ENCODE data around the gene C17orf50. TPM values are rescaled to one million over a fixed set of nuclear protein-coding genes. Genes with fewer than 3 reads are reported as not detected.

Gene C17orf50
- total RNA-seq, 3 donors from 2014 or later: not detected

DNA sequence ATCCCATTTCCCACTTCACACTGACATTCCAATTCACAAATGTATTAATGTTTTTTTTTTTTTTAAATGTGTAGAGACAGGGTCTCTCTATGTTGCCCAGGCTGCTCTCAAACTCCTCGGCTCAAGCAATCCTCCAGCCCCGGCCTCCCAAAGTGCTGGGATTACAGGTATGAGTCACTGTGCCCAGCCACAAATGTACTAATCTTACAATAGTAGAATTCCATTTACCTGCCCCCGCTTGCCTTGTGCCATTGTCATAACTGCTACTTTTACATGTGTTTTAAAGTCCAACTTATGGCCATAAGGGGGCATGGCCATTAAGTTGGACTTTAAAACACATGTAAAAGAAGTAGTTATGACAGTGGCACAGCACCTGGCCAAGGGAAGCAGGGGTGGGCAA is 30.2 kb downstream of the C17orf50 start:
- no peak for TF ChIP-seq POLR2AphosphoS5 (IDR thresholded peaks at IDR 0.05)
- no peak for TF ChIP-seq POLR2A (IDR thresholded peaks at IDR 0.05)
- TF ChIP-seq, protein P1, sequence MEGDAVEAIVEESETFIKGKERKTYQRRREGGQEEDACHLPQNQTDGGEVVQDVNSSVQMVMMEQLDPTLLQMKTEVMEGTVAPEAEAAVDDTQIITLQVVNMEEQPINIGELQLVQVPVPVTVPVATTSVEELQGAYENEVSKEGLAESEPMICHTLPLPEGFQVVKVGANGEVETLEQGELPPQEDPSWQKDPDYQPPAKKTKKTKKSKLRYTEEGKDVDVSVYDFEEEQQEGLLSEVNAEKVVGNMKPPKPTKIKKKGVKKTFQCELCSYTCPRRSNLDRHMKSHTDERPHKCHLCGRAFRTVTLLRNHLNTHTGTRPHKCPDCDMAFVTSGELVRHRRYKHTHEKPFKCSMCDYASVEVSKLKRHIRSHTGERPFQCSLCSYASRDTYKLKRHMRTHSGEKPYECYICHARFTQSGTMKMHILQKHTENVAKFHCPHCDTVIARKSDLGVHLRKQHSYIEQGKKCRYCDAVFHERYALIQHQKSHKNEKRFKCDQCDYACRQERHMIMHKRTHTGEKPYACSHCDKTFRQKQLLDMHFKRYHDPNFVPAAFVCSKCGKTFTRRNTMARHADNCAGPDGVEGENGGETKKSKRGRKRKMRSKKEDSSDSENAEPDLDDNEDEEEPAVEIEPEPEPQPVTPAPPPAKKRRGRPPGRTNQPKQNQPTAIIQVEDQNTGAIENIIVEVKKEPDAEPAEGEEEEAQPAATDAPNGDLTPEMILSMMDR (IDR thresholded peaks at IDR 0.05): no peak
- Histone ChIP-seq H3K36me3 (no peaks in the 10 kb centered on the region), H3K9me3 (no peaks in the 10 kb centered on the region), H3K27me3 (peaks cover 0 to 7% of the 10 kb centered on the region in 2 donors), H3K27ac (no peak overlapping the region), H3K4me3 (no peak overlapping the region), H3K4me1 (peaks cover 0 to 6% of the 10 kb centered on the region in 2 donors)
- no peak for DNase-seq (ENCODE audit: low spot score in 2 of 2)
- intact Hi-C loops (cut with DNase I; ENCODE audit: low total_unique reads): no loop called here

DNA sequence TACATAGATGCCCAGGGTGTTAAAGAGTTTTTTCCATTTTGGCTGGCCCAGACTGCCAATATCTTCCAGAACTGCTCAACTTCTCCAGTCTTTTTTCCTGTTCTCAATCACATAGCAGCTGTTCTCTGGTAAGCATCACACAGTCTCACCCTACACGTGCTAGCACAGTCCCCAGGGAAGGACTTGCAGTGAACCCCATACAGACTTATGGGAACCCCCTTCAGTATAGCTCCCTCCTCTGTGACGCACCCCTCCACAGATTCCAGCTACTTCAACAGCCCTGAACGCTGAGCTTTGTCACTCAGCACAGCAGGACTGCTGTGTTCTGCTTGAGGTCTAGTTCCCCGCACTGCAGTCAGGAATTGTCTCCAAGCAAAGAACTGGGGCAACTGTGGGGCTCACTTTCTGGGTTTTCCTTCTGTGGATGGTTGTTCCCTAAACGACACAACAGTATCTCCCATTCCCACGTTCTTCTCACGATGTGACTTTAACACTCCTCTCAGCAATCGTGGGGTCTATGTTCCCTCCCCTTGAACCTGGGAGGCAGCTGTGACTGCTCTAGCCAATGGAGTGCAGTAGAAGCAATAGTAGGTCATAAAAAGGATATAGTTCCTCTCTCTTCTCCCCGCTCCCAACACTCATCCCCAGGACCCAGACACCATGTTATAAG is 31.1 kb downstream of the C17orf50 start:
- no peaks in the 10 kb centered on the region for H3K36me3 ChIP-seq
- no peak for DNase-seq (ENCODE audit: low spot score in 2 of 2)
- peaks cover 0 to 7% of the 10 kb centered on the region in 2 donors for H3K27me3 ChIP-seq
- H3K9me3 ChIP-seq: no peaks in the 10 kb centered on the region
- TF ChIP-seq POLR2A (IDR thresholded peaks at IDR 0.05) (no peak), POLR2AphosphoS5 (IDR thresholded peaks at IDR 0.05) (no peak)
- TF ChIP-seq, protein P1 (IDR thresholded peaks at IDR 0.05): no peak
- H3K4me1 ChIP-seq: peaks cover 0 to 6% of the 10 kb centered on the region in 2 donors
- H3K27ac ChIP-seq: no peak overlapping the region
- intact Hi-C loops (cut with DNase I; ENCODE audit: low total_unique reads): no loop called here
- H3K4me3 ChIP-seq: no peak overlapping the region

DNA sequence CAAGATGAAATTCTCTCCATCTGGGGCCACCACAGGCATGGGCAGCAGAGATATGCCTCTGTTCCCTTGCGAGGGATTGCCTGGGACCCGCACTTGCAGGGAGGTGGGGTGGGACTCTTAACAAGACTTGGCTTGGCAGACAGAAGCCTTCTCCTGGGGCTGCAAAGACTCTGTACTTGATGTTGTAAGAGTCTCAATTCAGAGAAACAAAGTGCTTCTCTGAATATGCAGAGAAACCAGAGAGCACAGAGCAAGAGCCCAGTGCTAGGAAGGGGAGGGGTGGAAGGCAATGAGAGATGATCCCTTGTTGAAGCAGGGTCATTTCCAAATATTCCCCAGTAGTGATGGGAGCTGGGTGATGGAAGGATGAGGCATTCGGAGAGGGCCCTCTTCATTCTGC is 32.6 kb downstream of the C17orf50 start:
- no peak overlapping the region for H3K4me3 ChIP-seq
- no peak for DNase-seq (ENCODE audit: low spot score in 2 of 2)
- intact Hi-C loops (cut with DNase I; ENCODE audit: low total_unique reads): no loop called here
- peaks cover 0 to 6% of the 10 kb centered on the region in 2 donors for H3K4me1 ChIP-seq
- TF ChIP-seq, protein P1 (IDR thresholded peaks at IDR 0.05): no peak
- TF ChIP-seq POLR2AphosphoS5 (IDR thresholded peaks at IDR 0.05) (no peak), POLR2A (IDR thresholded peaks at IDR 0.05) (no peak)
- no peaks in the 10 kb centered on the region for H3K36me3 ChIP-seq
- H3K27ac ChIP-seq: no peak overlapping the region
- H3K9me3 ChIP-seq: no peaks in the 10 kb centered on the region
- H3K27me3 ChIP-seq: peaks cover 0 to 7% of the 10 kb centered on the region in 2 donors

DNA sequence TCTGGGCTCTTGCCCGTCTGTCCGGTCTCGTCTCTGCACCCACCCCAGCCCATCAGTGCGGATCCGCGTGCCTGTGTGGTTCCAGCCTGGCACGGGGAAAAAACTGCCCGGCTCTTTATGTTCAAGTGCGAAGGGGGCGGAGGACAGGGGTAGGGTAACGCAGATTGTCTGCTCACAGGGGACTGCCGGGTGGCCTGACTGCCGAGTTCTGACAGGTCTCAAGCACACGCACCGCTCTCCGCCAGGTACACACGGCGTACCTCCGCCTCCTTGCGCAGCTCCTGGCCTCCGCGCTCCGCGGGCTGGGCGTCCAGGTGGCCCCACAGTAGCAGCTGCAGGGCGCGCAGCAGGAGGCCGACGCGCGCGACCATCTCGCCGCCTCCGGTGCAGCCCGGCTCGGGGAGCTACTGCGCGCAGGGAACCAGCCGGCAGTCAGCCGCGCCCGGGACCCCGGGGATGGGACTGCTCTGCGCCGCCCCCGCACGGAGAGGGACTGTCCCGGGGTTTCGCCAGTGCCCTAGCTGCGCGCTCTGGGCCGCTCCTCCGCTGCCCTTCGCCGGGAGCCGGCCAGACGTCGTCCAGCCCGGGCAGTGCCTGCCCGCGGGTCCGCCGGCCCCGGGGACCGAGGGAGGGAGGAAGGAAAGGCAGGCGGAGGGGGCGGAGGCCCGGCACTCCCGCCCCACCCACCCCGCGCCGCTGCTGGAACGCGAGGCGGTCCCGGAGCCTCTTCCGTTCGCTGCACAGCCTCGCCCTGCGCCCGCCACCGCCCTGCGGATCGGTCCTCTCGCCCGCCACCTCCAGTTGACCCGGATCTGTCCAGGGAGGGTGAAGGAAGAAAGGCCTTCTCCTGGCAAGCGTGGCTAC is 34.6 kb downstream of the C17orf50 start, which contains the start of gene MMP28:
Gene MMP28 (minus strand): TSS at position 635 of the 864 bp plus-strand sequence. CDS start 264 bp downstream, at position 371.
- peaks cover 0 to 7% of the 10 kb centered on the region in 2 donors for H3K27me3 ChIP-seq
- no peaks in the 10 kb centered on the region for H3K9me3 ChIP-seq
- no peak within 1 kb of the TSS for H3K27ac ChIP-seq
- DNase-seq (ENCODE audit: low spot score in 2 of 2): no peak
- H3K4me1 ChIP-seq: peaks cover 1 to 6% of the 10 kb centered on the region in 2 donors
- no peaks in the 10 kb centered on the region for H3K36me3 ChIP-seq
- intact Hi-C loops (cut with DNase I; ENCODE audit: low total_unique reads): no loop called here
- H3K4me3 ChIP-seq: peak within 1 kb of the TSS; percentile 57 to 73 (median 64)
- no peak for TF ChIP-seq POLR2AphosphoS5 (IDR thresholded peaks at IDR 0.05)
- TF ChIP-seq, protein P1 (IDR thresholded peaks at IDR 0.05): no peak
- TF ChIP-seq POLR2A (IDR thresholded peaks at IDR 0.05): no peak

DNA sequence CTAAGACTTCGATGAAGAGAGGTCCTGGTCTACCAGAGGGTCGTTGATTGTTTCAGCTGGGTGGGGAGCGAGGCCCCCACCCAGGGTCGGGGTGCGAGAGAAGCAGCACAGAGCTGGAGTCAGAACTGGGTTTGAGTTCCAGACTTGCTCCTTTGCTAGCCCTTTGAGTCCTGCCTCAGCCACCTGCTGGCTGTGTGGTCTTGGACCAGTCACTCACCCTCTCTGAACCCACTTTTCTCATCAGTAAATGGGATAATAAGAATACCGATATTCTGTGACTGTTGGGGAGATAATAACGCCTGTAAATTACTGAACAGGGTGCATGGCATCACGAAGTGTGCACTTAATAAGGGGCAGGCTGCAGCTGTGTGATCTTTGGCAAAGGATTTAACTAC is 35.2 kb downstream of the C17orf50 start:
- intact Hi-C loops (cut with DNase I; ENCODE audit: low total_unique reads): no loop called here
- no peaks in the 10 kb centered on the region for H3K36me3 ChIP-seq
- no peaks in the 10 kb centered on the region for H3K9me3 ChIP-seq
- H3K4me3 ChIP-seq: peak overlapping the region; percentile 57 to 73 (median 64)
- peaks cover 0 to 7% of the 10 kb centered on the region in 2 donors for H3K27me3 ChIP-seq
- no peak for DNase-seq (ENCODE audit: low spot score in 2 of 2)
- peaks cover 6% of the 10 kb centered on the region in 2 donors for H3K4me1 ChIP-seq
- no peak for TF ChIP-seq POLR2AphosphoS5 (IDR thresholded peaks at IDR 0.05)
- no peak overlapping the region for H3K27ac ChIP-seq

Measured in breast epithelium (tissue), 4 donors.